SK-N-DZ (cell line): Measurements from ENCODE around the gene RFC4.

Source experiments
- DNase-seq: peaks from one replicate; pipeline ENCODE4 v3.0.0-alpha.2; 2015; ENCODE audit warnings: low spot score
- small RNA-seq, 2 experiments: library from RNA; depleted of rRNA; stranded (forward); fragments of <200 nt; gene quantifications; one replicate each; pipeline ENCODE3, GENCODE V24; 2014

RFC4 gene

DNA sequence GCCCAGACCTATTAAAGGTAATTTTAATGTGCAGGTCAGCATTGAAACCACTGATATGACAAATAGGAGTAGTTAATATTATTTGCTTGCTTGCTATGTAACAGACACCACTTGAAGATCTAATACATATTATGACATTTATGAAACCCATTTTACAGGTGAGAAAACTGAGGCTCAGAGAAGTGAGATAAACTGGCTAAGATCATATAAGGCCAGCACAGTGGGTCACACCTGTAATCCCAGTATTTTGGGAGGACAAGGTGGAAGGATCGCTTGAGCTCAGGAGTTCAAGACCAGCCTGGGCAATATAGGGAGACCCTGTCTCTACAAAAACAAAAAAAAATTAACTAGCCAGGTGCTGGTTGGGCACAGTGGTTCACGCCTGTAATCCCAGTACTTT is 56.0 kb downstream of the RFC4 start:
- no peak for DNase-seq

DNA sequence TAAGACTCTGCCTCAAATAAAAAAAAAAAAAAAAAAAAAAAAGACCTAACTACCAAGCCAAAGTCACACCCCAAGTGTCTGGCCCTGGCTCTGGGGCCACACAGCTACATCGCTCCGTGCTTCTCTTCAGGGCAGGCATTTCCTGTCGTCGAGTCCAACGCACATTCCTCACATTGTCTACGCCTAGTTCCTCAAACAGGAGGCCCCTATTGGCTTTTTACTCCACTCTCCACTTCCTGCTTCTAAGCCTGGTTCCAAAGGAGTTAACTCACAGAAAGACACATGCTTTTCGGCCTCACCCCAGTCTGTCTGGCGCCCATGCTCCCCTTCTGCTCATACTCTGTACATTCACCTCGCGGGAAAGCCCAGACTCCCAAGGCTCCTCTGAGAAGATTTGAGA is 60.3 kb downstream of the RFC4 start:
- no peak for DNase-seq

DNA sequence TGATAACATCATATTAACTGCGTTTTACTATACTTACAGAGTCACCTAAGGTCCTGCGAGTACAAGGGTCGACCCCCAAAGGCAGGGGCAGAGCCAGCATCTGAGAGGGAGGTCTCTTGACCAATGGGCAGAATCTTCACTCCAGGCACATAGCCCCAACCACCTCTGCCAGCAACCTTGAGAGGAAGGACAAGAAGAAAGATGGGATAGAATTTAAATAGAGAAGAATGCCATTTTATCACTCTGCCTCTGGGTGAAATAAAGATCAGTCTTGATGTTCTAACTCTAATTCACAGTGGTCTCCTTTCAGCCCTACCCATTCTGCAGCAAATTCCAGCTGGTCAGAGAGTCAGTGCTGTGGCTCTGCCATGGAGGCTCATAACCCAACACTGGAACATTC is 62.6 kb downstream of the RFC4 start:
- DNase-seq: no peak

DNA sequence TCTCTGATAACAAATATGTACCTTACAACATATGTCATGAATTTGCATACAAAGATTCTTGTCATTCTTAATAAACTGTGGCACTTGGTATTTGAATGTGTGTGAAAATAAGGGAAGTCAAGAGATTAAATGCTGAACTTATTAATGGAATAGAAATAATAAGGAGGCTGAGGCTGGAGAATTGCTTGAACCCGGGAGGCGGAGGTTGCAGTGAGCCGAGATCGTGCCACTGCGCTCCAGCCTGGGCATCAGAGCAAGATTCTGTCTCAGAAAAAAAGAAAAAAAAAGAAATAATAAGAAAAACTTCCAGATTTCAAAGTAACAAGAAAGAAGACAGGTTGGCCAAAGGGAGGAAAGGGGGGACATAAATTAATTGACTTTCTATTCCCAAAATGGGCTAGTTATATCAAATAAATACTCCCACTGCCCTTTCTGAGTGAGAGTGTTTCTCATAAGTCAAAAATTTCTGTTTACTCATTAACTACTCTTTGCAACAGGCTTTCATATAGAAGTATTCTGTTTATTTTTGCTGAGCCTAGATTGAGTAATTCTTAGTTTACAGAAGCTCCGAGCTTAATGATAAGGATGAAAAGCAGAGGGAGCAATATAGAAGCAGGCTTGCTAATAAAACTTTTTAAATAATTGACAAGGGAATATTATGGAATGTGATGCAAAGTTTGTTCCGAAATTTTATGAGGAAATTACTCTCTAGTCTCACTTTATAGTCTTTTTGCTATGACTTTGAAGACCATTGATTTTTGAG is 63.5 kb downstream of the RFC4 start:
- no peak for DNase-seq

Small RNA genes within 50 kb of the gene (small RNA-seq; reads per million reads assigned to genes)
- 0 reads per million in 2 experiments for gene RF00092
- gene RNU6-1105P: 0 reads per million in 2 experiments
- gene SNORA4: 0 reads per million in 2 experiments
- gene SNORA63: 0 reads per million in 2 experiments
- 0 reads per million in 2 experiments for gene SNORA81
- gene SNORD2: 0 reads per million in 2 experiments
